NCI-H146 treated with DMSO at 0.1 percent for 48 hours (cell line): ENCODE data around the gene MYO9A.

ENCODE experiments used
- DNase-seq: peaks from one replicate; lab custom pipeline; 2025; ENCODE audit not compliant: unreplicated experiment; lab: John Stamatoyannopoulos, UW

Gene MYO9A, protein sequence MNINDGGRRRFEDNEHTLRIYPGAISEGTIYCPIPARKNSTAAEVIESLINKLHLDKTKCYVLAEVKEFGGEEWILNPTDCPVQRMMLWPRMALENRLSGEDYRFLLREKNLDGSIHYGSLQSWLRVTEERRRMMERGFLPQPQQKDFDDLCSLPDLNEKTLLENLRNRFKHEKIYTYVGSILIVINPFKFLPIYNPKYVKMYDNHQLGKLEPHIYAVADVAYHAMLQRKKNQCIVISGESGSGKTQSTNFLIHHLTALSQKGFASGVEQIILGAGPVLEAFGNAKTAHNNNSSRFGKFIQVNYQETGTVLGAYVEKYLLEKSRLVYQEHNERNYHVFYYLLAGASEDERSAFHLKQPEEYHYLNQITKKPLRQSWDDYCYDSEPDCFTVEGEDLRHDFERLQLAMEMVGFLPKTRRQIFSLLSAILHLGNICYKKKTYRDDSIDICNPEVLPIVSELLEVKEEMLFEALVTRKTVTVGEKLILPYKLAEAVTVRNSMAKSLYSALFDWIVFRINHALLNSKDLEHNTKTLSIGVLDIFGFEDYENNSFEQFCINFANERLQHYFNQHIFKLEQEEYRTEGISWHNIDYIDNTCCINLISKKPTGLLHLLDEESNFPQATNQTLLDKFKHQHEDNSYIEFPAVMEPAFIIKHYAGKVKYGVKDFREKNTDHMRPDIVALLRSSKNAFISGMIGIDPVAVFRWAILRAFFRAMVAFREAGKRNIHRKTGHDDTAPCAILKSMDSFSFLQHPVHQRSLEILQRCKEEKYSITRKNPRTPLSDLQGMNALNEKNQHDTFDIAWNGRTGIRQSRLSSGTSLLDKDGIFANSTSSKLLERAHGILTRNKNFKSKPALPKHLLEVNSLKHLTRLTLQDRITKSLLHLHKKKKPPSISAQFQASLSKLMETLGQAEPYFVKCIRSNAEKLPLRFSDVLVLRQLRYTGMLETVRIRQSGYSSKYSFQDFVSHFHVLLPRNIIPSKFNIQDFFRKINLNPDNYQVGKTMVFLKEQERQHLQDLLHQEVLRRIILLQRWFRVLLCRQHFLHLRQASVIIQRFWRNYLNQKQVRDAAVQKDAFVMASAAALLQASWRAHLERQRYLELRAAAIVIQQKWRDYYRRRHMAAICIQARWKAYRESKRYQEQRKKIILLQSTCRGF (N-terminal part only)

DNA sequence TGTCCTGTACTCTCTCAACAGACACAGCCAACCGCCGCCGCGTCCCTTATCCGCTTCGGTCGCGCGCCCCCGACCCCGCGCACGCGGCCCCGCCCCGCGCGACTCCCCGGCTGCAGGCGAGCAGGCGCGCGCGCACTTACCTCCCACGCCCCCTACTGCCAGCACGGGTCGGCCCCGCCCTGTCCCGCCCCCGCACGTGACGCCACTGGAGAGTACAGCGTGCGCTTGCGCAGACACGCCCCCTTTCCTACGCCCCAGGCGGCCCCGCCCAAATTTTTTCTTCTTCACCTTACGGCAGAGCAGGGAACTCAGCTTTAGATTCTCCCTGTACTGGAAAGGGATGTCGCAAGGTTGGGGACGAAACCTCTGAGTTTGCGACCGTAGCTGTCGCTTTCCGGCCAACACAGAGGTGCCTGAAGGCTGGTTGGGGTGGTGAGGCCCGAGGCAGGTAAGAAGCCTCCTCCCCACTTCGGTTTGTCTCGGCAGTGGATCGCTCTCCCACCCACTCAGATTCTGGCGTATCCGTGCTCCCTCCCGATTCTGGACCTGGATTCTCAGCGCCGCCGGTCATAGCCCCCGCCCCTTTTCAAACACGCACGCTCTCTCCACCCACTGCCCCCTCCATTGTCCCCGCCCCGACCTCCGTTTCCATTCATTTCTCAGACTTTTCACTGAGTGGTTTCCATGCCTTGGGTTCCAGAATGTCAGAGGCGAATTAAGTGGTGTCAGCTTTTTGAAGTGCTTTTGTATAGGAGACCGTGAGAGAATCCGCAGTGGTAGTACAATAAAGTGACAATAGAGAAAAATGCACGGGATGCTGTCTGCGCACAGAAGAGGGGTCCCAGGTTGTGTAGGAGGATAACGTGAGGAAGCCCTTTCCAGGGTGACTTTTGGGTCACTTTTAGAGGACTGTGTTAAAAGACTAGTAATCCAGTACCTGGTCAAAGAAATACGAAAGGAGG is at the start of gene MYO9A, which contains the start of gene SENP8:
MYO9A (minus strand) TSS at position 134 of the 962 bp plus-strand sequence. CDS start 71,587 bp downstream, outside the sequence.
SENP8 (plus strand) TSS at position 387 of the 962 bp plus-strand sequence. CDS start 21,221 bp downstream, outside the sequence.
- peak; percentile 87 for DNase-seq

- no peak for DNase-seq
Measured at GRCh38 chr15:72167445-72167844, 49.5 kb upstream of the MYO9A start.

DNA sequence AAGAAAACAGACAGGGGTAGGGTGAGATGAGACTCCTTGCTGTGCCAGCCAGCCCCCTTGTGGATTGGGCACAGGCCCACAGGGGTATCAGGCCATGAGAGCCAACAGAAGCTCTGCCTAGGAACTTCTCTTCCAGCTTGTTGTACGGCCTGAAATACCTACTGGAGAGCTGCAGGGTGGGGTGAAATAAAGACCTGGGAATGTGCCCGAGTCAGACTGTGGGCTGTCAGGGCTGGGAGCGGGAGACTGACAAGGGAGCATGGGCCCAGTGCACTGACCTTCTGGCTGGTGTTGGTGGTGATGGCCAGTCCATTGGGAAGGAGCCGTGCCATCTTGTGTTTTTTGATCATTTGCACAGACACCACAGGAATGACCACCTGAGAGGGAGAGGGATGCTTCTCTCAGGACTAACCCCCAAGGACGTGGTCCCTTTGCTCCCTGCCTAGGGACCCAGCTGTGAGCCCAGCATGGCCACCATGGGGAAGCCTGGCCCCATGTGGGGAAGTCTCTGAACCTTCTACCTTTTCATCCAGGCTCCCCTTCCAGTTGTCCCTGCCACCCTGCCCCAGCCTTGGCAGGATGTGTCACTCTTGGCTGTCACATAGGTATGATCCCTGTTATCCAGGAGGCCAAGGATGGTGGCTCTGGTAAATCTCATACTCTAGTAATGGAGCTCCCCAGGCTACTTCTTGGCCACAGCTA is 48.9 kb upstream of the MYO9A start:
- DNase-seq, result no peak

DNA sequence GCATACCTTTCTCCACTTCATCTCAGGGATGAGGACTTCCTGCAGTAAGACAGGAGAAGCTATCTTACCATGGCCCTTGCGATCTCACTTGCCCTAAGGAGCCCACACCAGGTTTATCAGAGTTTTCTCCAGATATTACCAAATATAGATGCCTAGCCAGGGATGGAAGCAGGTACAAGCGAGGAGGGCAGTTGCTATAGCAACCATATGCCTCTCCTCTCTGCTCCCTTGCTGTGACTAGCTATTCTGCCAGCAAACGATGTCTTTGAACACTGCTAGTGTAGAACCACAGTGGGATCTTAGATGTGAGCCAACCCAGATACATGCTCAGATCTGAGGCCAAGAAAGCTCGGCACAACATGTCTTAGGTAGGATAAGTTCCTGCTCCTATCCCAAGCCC is 45.8 kb upstream of the MYO9A start:
- DNase-seq, result no peak

DNA sequence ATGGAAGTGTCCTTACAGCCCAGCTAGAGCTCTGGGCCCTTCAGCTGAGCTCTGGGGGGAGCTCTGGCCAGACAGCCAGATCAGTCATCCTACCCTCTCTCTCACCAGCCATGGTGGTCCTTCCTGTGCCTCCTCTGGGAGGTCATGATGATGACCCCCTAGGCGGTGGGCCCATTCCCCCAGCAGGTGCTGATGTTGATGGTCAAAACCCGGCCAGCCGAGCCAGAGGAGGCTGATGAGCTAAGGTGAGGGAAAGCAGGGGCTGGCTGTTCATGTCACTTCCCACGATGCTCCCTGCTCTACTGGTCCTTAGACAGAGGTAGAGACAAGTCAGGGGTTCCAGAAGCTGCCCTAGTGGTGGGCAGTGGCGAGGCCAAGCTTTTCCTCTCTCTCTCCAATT is 44.6 kb upstream of the MYO9A start:
- no peak for DNase-seq

DNA sequence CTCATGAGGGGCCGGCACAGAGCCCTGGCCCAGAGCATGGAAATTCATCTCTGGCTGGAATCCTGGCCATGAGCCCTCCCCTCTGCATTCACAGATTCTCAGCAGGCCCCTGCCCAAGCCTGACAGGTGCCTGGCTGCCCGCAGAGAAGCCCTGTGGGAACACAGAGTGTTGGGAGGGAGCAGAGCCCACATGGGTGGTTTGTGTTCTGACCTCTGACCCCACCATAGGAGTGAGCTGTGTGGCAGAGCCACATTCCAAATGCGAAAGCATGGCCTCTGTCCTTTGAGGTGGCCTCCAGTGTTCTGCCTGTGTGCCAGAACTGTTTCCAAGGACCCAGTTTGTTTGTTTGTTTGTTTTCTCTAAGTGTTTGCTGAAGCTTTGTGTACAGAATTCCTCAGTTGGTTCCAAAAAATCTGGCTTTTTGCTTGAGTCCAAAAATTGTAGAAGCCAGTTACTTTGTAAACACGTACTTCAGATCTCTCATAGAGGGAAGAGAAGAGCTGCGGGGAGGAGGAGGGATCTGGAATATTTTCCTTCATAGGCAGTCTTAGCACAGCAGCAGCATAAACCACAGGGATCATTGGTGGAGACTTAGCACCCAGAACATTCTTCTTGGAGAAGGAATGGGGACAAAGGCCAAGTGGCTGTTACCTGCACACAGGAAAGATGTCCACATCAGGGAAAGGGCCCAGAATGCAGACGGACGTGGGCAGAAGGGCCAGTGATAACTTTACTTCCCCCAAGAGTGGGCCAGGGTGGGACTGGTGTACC is 43.6 kb upstream of the MYO9A start:
- DNase-seq, result no peak

DNA sequence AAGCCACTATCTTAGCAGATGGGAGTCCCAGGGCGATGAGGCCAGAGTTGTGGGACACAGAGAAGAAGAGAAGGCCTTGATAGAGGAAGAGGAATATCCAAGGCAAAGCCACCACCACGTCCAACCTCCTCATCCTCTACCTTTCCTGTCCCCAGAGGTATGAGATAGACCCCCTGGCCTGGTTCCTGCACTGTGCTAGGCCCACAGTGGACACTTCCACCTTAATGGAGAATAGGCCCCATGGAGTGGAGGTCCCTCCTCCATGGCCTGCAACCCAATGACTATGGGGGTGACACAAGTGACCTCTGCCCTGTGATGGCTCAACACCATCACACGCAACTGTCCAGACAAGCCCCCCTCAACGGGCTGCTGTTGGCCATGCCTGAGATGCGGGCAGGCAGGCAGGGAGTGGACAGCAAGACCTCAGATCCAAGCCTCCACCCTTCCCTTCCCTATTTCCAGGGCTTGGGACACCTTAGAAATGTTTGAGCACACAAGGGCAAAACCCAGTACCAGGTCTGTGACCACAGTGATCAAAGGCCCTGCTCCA is 42.8 kb upstream of the MYO9A start:
- no peak for DNase-seq

DNA sequence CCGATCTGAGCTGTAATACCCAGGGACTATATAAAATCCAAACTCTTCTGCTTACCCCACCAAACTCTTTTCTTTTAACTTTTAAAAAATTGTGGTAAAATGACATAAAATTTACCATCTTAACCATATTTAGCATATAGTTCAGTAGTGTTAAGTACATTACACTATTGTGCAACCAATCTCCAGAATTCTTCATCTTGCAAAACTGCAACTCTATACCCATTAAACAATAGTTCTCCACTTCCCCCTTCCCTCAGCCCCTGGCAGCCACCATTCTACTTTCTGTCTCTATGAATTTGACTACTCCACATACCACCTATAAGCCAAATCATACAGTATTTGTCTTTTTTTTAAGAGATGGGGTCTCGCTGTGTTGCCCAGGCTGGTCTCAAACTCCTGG is 39.0 kb upstream of the MYO9A start:
- DNase-seq, result no peak

- peak; percentile 72 for DNase-seq
Measured at GRCh38 chr15:72155635-72156616, 38.0 kb upstream of the MYO9A start.

DNA sequence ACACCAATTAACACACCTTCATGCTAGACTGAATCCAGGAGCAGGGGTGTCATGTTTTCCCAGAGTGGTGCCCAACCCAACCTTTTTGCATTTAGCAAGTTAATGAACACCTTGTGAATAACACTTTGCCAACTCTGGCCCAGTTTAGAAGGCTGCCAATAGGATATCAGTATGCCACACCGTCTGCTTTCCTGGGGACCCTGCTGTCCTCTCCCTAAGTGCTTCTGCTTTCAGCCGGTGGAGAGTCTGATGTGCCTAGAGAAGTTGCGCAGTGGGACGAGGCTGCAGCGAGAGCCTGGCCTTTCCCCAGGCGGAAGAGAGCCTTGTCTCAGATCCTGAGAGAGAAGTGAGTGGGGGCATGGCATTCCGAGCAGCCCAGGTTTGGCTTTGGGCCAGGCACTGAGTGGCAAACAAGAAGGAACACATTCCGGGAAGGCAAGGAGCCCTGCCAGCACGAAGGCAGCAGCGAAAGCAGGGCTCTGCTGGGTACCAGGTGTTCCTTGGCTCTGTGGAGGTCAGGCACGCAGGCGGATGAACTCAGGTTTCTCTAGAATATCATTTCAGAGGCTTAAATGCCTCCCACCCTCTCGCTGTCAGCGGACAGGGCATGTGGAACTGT is 37.2 kb upstream of the MYO9A start:
- DNase-seq, result no peak

- DNase-seq, result no peak
Measured at GRCh38 chr15:72154316-72154715, 36.4 kb upstream of the MYO9A start.

- no peak for DNase-seq
Measured at GRCh38 chr15:72153269-72154000, 35.5 kb upstream of the MYO9A start.

- no peak for DNase-seq
Measured at GRCh38 chr15:72147418-72147817, 29.5 kb upstream of the MYO9A start.

DNA sequence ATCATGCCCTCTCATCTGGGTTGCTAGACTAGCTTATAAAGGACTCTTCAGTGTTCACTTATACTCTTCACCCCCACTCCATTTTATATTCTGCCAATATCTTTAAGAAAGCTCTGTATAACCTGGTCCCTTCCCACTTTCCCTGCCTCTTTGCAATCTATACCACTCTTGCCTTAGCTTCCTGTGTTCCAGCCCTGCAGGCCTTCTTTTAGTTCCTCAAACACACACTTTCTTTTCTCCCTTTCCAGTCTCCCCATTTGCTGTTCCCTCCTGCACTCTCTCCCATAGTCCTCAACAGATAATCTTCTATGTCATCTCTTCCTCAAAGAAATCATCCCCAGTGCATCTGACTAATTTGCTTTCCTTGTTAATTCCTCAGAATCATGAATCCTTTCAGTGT is 29.0 kb upstream of the MYO9A start:
- no peak for DNase-seq

DNA sequence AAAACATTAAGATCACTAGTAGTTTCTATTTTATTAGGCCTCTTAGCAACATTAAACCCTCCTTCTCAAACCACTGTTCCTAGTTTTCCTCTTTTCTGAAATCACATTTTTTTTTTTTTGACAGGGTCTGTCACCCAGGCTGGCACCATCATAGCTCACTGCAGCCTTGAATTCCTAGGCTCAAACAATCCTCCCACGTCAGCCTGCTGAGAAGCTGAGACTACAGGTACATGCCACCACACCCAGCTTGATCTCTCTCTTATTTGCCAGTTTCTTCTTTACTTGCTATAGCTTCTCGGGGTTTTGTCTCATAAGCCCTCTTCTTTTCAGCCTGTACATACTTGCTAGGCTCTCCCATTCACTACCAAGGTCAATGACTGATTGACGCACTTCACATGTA is 28.3 kb upstream of the MYO9A start:
- DNase-seq, result no peak
